Ectodermal cell (in vitro differentiated cells): ENCODE data around the gene FHOD3.

Source experiments
- H3K27ac ChIP-seq: 2 replicates; pipeline ENCODE4 v1.7.0; 2013; ENCODE audit warnings: mild to moderate bottlenecking, low read depth, low read length; ENCODE audit not compliant: insufficient read depth, poor library complexity, severe bottlenecking
- H3K27me3 ChIP-seq: 2 replicates; pipeline ENCODE4 v1.7.0; 2013; ENCODE audit warnings: mild to moderate bottlenecking, low read length; ENCODE audit not compliant: insufficient read depth, control insufficient read depth, poor library complexity, severe bottlenecking
- H3K36me3 ChIP-seq: one replicate; pipeline ENCODE4 v1.7.0; 2013; ENCODE audit warnings: low read length; ENCODE audit not compliant: control insufficient read depth, insufficient read depth
- H3K4me1 ChIP-seq: one replicate; pipeline ENCODE4 v1.7.0; 2013; ENCODE audit warnings: low read length; ENCODE audit not compliant: control insufficient read depth, insufficient read depth
- H3K4me3 ChIP-seq: 2 replicates; pipeline ENCODE4 v1.7.0; 2013; ENCODE audit warnings: low read depth, low read length, control low read depth; ENCODE audit not compliant: insufficient read depth
- H3K9me3 ChIP-seq: 2 replicates; pipeline ENCODE4 v1.7.0; 2013; ENCODE audit warnings: mild to moderate bottlenecking, low read length, moderate library complexity; ENCODE audit not compliant: control insufficient read depth
- WGBS, 2 experiments: methylation state at CpG; one replicate each; pipeline ENCODE4 v1.1.7; 2013; ENCODE audit warnings: missing lambda C conversion rate in 2 of 2; 5-methylcytosine and 5-hydroxymethylcytosine counted together

FHOD3 gene

GRCh38 chr18:36769611-36770314, 472.2 kb downstream of the FHOD3 start:
- no peaks in the 10 kb centered on the region for H3K4me1 ChIP-seq
- H3K9me3 ChIP-seq = no peaks in the 10 kb centered on the region
- WGBS, 2 experiments = 78% methylated on average over 6 of the region's 6 CpGs
- no peak overlapping the region for H3K4me3 ChIP-seq
- no peaks in the 10 kb centered on the region for H3K36me3 ChIP-seq
- no peaks in the 10 kb centered on the region for H3K27me3 ChIP-seq
- no peak overlapping the region for H3K27ac ChIP-seq

DNA sequence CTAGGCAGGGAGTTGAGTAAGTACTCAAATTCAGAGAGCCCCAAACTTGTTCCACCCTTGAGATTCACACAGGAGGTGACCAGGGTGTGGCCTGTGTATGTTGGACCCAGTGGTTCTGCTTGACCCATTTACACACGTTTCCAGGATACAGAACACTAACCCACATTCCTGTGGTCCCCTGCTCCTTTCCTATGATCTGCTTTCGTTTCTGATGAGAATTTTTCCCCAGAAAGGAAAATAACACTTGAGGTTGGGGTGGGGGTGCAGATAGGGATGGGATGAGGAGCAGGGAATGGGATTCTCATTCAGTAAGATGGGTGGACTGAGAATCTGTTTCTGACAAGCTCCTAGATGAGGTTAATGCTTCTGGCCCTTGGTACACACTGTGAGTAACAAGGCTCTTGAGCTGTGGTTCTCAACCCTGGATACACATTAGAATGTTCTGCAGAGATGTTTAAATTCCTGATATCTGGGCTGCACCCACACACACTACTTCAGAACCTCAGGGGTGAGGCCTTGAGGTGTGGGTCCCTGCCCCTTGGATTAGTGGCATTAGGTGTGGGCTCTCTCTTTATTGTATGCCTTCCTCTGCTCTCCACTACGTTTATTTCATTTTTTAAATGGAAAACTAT, 472.9 kb downstream of the FHOD3 start:
- Histone ChIP-seq H3K4me1 (no peaks in the 10 kb centered on the region), H3K9me3 (no peaks in the 10 kb centered on the region), H3K27ac (no peak overlapping the region), H3K36me3 (no peaks in the 10 kb centered on the region), H3K4me3 (no peak overlapping the region), H3K27me3 (no peaks in the 10 kb centered on the region)
- 91 to 99% methylated on average over 3 of the region's 3 CpGs for WGBS, 2 experiments

GRCh38 chr18:36771245-36771644, 473.7 kb downstream of the FHOD3 start:
- Histone ChIP-seq H3K4me3 (no peak overlapping the region), H3K4me1 (no peaks in the 10 kb centered on the region), H3K36me3 (no peaks in the 10 kb centered on the region), H3K27ac (no peak overlapping the region), H3K27me3 (no peaks in the 10 kb centered on the region), H3K9me3 (no peaks in the 10 kb centered on the region)
- whole genome bisulfite sequencing, 2 experiments = 92 to 94% methylated on average over 4 of the region's 4 CpGs

- Histone ChIP-seq H3K27ac (no peak overlapping the region), H3K9me3 (no peaks in the 10 kb centered on the region), H3K4me1 (no peaks in the 10 kb centered on the region), H3K27me3 (no peaks in the 10 kb centered on the region), H3K4me3 (no peak overlapping the region), H3K36me3 (no peaks in the 10 kb centered on the region)
- 87% methylated on average over 4 of the region's 4 CpGs for WGBS, 2 experiments
These were observed 474.8 kb downstream of the FHOD3 start for GRCh38 chr18:36772241-36772723.

GRCh38 chr18:36775396-36775795, 477.9 kb downstream of the FHOD3 start:
- no peak overlapping the region for H3K27ac ChIP-seq
- 91 to 98% methylated on average over 4 of the region's 4 CpGs for WGBS, 2 experiments
- H3K4me1 ChIP-seq = no peaks in the 10 kb centered on the region
- H3K36me3 ChIP-seq = no peaks in the 10 kb centered on the region
- H3K27me3 ChIP-seq = no peaks in the 10 kb centered on the region
- no peak overlapping the region for H3K4me3 ChIP-seq
- H3K9me3 ChIP-seq = no peaks in the 10 kb centered on the region

DNA sequence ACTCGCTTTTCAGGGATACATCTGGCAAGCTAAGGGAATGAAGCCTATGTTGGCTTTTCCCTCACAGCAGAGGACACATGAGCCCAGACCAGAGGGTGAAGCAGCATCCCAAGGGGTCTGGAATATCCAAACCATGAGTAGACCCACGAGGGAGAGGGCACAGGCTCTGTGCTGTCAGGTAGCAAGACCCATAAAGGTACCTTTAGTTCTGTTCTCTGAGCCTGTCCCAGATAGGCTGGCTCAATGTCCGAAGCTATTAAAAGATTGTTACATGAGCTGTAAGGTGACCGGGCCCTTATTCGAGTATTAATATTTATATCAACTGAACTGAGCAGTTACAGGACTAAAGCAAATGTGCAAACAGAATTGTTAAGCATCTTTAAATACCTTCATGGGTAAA, 479.1 kb downstream of the FHOD3 start:
- H3K4me1 ChIP-seq = no peaks in the 10 kb centered on the region
- no peaks in the 10 kb centered on the region for H3K36me3 ChIP-seq
- H3K27ac ChIP-seq = no peak overlapping the region
- H3K4me3 ChIP-seq = no peak overlapping the region
- 93 to 94% methylated on average over 5 of the region's 5 CpGs for WGBS, 2 experiments
- H3K27me3 ChIP-seq = no peaks in the 10 kb centered on the region
- no peaks in the 10 kb centered on the region for H3K9me3 ChIP-seq

- 86 to 100% methylated on average over 1 of the region's 1 CpG for WGBS, 2 experiments
- H3K27me3 ChIP-seq = no peaks in the 10 kb centered on the region
These were observed 480.1 kb downstream of the FHOD3 start for GRCh38 chr18:36777566-36777965.

DNA sequence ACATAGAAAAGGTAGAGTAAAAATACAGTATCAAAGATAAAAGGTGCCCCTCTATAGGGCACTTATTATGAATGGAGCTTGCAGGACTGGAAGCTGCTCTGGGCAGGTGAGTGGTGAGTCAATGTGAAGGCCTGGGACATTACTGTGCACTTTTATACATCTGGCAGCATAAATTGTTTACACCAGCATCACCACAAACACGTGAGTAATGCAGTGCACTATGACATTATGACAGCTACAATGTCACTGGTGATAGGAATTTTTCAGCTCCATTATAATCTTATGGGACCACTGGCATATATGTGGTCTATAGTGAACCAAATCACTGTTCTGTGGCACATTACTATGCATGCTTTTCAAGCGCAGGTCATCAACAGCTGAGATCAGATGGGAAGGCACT, 483.2 kb downstream of the FHOD3 start:
- 92 to 94% methylated on average over 2 of the region's 2 CpGs for WGBS, 2 experiments
- no peaks in the 10 kb centered on the region for H3K36me3 ChIP-seq
- H3K27ac ChIP-seq = no peak overlapping the region
- H3K9me3 ChIP-seq = no peaks in the 10 kb centered on the region
- H3K4me3 ChIP-seq = no peak overlapping the region
- no peaks in the 10 kb centered on the region for H3K27me3 ChIP-seq
- H3K4me1 ChIP-seq = no peaks in the 10 kb centered on the region

More at GRCh38 chr18:36777566-36777965, 480.1 kb downstream of the FHOD3 start:
- Histone ChIP-seq H3K9me3 (no peaks in the 10 kb centered on the region), H3K4me1 (no peaks in the 10 kb centered on the region), H3K36me3 (no peaks in the 10 kb centered on the region), H3K4me3 (no peak overlapping the region), H3K27ac (no peak overlapping the region)

DNA sequence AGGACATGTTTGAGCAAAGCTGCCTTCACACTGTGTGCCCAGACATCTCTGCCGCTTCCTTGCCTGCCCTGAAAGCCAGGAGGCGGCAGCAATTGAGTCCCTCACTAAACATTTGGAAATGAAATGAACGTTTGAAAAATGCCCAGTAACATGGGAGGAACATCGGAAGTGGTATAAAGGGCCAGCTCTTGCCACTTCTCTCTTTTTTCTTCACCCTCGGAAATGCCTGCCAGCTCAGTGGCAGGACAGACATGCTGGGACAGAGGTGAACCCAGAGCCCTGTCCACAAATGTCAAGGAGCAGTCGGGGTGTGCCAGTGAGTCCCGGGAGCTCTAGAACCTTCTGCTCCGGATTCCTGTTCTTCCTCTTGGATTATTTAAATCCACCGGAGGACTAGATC, 485.2 kb downstream of the FHOD3 start:
- Histone ChIP-seq H3K4me1 (peaks cover 11% of the 10 kb centered on the region), H3K27ac (no peak overlapping the region), H3K4me3 (no peak overlapping the region), H3K36me3 (no peaks in the 10 kb centered on the region), H3K27me3 (no peaks in the 10 kb centered on the region), H3K9me3 (no peaks in the 10 kb centered on the region)
- WGBS, 2 experiments = 94% methylated on average over 9 of the region's 9 CpGs

DNA sequence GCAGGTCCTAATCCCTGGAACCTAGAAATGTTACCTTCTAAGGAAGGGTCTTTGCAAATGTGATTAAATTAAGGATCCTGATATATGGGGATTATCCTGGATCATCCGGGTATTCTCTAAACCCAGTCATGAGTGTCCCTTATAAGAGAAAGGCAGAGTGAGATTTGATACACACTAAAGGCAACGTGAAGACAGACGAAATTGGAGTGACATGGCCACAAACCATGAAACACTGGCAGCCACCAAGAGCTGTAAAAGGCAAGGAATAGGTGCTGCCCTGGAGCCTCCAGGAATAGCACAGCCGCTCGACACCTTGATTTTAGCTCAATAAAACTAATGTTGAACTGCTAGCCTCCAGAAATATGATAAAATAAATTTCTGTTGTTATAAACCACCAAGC, 486.3 kb downstream of the FHOD3 start:
- Histone ChIP-seq H3K27ac (no peak overlapping the region), H3K4me1 (peaks cover 11% of the 10 kb centered on the region), H3K27me3 (no peaks in the 10 kb centered on the region), H3K4me3 (no peak overlapping the region), H3K36me3 (no peaks in the 10 kb centered on the region), H3K9me3 (no peaks in the 10 kb centered on the region)
- 88 to 95% methylated on average over 5 of the region's 5 CpGs for WGBS, 2 experiments
